Measurements from ENCODE around the gene TAF5.
"Not testable (repeated sequence)": the region's sequence is repeated elsewhere in the genome, so short reads cannot be mapped to it uniquely, and the experiment has no call there.

TAF5 gene

DNA sequence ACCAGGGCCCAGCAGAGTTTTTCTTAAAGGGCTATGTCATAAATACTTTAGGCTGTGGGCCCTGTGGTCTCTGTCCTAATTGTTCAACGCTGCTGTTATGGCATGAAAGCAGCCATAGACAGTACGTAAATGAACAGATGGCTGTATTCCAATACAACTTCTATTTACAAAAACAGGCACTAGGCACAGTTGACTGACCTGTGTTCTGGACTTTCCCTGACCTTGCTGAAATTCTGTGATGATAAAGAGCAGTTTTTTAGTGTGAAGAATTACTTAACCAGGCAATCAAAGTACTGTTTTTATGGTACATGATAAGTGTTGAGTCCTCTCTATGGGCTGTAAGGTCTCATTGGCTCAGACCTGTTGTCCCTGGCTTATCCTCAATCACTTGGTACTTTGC, 45.8 kb downstream of the TAF5 start:
- no peak for DNase-seq (ENCODE audit: low read depth)

DNA sequence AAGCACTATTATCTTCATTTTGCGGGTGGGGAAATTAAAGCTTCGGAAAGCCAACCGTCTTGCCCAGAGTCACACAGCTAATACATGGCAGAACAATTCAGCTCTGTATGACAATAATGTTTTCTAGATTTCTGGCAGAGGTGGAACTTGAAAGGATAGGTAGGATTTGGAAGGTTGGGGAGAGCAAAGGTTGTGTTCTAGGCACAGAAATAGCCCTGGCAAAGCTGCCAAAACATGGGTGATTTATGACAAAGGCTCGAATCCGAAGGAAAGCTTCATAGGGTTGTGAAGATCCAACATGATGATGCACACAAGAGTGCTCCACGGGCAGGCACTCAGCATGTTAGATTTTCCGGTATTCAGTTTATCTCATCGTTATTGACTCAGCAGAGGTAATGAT, 47.8 kb downstream of the TAF5 start:
- no peak for DNase-seq (ENCODE audit: low read depth)

DNA sequence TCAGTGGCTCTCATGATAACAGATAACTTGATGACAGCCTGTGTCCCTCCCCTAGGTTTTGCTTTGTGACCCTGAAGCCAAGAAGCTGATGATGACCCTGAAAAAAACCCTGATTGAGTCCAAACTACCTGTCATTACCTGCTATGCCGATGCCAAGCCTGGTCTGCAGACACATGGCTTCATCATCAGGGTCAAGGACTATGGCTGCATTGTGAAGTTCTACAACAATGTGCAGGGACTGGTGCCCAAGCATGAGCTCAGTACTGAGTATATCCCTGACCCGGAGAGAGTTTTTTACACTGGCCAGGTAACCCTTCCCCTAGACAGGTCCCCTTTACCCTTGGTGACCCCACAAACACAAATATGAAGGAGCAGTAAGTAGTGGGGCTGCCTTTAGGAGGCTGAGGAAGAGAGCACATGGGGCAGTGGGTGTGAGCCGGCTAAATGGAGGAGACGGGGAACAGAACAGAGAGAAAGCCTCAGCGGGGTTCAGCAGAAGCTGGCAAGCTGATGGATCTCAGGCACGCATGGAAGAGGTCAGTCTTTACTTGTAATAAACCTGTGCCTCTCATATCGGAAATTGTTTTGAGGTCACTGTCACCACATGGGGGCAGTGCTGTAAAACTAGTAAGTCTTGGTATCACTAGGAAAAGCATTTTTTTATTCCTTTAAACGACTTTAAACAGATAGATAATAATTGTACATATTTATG, 48.8 kb downstream of the TAF5 start:
- peak; percentile 59 for DNase-seq (ENCODE audit: low read depth)

DNA sequence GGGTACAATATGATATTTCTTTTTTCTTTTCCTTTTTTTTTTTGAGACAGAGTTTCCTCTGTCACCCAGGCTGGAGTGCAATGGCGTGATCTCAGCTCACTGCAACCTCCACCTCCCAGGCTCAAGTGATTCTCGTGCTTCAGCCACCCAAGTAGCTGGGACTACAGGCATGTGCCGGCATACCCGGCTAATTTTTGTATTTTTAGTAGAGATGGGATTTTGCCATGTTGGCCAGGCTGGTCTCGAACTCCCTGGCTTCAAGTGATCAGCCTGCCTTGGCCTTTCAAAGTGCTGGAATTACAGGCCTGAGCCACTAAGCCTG, 49.3 kb downstream of the TAF5 start:
- not testable (repeated sequence) for DNase-seq (ENCODE audit: low read depth)

DNA sequence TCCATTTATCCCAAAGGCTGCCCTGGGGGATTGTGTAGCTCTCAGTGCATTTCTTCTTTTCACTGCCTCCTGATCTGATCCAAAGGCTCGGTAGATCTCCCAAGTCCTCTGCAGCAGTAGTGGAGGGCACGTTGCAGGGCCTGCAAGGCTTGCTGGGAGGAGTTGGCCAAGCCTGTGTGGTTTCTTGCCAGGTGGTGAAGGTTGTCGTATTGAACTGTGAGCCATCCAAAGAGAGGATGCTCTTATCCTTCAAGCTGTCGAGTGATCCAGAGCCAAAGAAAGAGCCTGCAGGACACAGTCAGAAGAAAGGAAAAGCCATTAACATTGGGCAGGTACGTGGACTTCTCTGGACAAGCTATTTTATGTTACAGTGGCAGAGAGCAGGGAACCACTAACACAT, 49.8 kb downstream of the TAF5 start:
- DNase-seq (ENCODE audit: low read depth): no peak

DNA sequence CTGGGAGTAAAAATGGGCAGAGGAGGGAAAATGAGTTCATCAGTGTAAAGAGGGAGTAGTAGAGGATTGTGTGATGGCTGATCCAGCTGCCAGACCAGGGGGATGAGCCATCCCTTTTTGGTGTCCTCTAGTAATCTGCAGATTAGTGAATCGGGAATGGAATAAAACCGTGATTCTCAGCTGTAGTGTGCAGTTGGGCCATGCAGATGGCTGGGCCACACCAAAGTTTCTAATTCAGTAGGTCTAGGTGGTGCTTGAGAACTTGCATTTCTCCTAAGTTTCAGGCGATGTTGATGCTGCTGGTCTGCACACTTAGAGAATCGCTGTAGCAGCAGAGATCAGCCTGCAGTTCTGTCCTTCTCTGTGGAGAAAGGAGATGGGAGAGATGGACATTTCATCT, 51.3 kb downstream of the TAF5 start:
- DNase-seq (ENCODE audit: low read depth): no peak

DNA sequence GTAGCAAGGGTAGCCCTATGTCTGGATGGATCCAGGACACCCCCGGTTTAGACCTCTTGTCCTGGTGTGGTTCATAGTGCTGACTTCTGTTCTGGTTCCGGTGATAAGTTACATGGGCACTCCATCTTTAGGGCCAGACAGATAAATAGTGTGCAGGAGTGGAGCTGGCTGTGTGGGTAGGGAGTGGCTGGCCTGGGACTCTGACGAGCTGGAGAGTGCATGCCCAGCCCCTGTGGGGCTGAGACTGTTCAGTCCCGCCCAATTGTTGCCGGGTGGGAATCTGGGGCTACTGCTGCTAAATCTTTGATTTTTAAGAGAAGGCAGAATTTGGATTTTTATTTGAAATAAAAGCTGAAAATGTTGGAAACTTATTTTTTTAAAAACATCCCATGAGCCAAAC, 56.0 kb downstream of the TAF5 start:
- no peak for DNase-seq (ENCODE audit: low read depth)

DNA sequence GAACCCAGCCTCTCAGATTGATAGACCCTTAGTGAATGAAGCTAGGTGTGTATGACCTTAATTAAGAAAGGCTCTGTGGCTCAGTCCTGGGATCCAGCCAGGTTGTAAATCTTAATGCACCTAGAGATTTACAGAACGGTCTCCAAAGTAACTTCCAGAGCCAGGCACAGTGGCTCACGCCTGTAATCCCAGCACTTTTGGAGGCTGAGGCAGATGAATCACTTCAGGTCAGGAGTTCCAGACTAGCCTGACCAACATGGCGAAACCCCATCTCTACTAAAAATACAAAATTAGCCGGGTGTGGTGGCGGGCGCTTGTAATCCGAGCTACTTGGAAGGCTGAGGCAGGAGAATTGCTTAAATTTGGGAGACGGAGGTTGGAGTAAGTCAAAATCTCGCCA, 60.1 kb downstream of the TAF5 start:
- DNase-seq (ENCODE audit: low read depth): no peak

DNA sequence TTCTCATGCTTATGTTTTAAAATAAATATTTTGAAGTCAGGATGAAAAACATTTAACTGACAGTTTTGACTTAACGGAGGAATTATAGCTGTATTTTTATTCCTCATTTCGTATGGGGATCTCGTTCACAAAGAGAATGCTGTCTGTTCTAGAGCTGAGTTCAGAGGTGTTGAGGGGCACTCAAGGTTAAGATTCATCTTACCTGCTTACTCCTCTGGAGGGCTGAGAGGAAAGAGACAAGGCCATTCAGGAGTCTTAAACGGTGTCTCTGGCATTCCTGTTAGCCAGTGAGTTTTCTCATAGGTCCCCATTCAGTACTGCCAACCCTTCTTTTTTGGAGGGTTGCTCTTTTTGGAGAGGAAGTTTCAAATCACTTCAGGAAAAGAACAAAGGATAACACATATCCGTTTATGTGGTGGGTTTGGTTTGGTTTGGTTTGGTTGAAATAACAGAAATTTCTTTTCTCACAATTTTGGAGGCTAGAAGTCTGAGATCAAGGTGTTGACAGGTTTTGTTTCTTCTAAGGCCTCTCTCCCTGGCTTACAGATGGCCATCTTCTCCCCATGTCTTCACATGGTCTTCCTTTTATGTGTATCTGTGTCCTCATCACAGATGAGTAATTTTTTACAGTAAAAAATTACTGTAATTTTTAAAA, 61.3 kb downstream of the TAF5 start:
- no peak for DNase-seq (ENCODE audit: low read depth)

DNA sequence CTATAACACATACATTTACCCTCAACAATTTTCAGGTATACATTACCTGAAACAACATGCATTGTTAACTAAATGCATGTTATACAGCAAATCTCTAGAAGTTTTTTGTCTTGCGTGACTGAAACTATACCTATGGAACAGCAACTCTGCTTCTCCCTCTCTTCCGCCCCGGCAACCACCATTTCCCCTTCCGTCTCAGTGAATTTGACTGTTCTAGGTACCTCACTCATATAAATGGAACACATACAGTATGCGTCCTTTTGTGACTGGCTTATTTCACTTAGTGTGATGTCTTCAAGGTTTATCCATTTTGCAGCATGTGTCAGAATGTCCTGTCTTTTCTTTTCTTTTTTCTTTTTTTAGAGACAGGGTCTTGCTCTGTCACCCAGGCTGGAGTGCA, 61.9 kb downstream of the TAF5 start:
- DNase-seq (ENCODE audit: low read depth): no peak

DNA sequence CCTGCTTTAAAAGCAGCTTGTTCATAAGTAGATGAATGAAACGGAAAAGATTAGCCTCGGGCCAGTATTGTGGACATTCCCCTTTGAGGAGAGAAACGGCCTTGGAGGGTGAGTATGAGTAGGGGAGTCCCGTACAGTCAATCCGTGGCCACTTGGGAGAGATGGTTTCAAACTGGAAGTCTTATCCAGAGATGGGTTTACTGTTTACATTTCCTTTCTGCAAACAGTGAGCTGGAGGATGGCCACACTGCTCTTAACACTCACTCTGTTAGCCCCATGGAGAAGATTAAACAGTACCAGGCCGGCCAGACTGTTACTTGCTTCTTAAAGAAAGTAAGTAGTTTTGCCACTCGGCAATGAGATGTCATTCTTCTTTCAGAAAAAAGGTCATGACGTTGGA, 64.1 kb downstream of the TAF5 start:
- DNase-seq (ENCODE audit: low read depth): no peak

DNA sequence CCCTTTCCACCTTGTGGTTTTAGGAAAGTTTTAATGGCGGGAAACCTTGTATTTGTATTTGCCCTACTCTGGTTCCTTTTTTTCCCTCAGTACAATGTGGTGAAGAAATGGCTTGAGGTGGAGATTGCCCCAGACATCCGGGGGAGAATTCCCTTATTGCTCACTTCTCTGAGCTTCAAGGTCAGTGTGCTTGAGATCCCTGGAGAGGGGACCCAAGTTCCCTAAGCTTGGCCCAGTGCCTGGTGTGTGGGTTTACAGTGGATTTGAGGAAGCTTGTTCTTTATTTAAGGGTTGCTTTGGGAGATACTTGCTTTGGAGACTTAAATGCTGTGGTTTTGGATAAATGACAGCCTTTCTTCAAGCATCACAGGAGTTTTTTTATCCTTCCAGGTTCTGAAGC, 66.1 kb downstream of the TAF5 start:
- no peak for DNase-seq (ENCODE audit: low read depth)

Measured in activated T-cell treated with anti-CD3 and anti-CD28 coated beads for 1 hour (primary cell).